ENCODE data around the gene PLEKHN1.
"Not testable (repeated sequence)": the region's sequence is repeated elsewhere in the genome, so short reads cannot be mapped to it uniquely, and the experiment has no call there.

The PLEKHN1 gene

DNA sequence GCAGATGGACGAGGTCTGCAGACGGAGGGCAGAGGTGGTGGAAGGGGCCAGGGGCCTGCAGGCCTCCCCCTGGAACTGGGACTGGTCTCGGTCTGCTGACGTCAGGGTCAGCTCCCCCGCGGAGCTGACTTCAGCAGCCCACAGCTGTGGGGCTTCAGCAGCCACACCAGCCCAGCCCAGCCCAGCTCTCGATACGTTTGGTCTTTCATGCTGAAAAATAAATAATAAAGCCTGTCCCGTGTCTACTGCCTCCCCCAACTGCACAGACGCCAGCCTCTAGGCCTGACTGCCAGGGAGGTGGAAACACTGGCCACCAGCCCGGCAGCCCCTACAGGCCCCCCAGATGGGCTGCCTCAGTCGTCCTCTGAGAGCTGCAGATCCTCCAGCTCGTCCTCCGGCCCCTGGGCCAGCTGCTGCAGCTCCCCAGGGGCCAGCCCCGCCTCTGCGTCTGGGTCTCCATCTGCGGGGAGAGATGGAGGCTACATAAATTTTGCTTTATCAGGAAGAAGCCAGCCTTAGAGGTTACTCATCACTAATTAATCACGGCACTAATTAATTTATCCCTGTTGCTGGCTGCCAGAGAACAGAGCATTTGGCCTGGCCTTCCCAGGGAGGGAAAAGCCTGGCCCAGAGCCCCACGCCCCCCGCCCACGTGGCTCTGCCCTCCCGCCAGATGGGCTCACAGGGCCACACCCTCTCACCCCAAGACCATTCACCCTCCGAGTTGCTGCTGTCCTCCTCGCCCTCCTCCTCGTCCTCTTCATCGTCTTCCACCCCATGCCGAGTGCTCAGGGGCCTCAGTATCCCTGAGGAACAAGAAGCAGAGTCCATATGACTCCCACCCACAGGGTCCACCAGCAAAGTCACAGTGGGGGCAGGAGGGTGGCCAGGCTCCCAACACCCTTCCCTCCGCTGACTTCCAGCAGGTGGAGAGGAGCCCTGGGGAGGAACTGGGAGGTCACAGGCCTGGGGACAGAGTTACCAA lies 21.6 kb upstream of the PLEKHN1 start:
- DNase-seq = no peak

- no peak for DNase-seq
Measured at GRCh38 chr1:945688-946556, 20.4 kb upstream of the PLEKHN1 start.

GRCh38 chr1:946811-947210 lies 19.5 kb upstream of the PLEKHN1 start:
- not testable (repeated sequence) for DNase-seq

DNA sequence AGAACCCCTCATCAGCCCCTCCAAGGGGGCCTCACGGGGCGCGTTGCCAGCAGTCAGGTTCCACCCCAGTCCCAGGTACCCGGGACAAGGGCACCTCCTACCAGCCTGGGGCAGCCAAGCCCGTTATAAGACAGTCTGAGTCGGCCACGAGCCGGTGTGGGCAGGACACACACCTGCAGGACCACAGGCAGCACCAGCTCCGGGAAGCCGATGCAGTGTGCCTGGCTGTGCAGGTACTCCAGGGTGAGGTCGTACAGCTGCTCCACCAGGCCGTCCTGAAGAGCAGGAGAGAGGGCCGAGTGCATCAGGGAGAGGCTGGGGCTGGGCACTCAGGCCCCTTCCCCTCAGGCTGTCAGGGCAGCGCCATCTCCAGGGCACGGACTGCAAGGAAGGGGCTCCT lies 18.3 kb upstream of the PLEKHN1 start:
- DNase-seq = no peak

- no peak for DNase-seq
Measured at GRCh38 chr1:950268-950667, 16.0 kb upstream of the PLEKHN1 start.

- DNase-seq = no peak
Measured at GRCh38 chr1:950881-951280, 15.4 kb upstream of the PLEKHN1 start.

DNA sequence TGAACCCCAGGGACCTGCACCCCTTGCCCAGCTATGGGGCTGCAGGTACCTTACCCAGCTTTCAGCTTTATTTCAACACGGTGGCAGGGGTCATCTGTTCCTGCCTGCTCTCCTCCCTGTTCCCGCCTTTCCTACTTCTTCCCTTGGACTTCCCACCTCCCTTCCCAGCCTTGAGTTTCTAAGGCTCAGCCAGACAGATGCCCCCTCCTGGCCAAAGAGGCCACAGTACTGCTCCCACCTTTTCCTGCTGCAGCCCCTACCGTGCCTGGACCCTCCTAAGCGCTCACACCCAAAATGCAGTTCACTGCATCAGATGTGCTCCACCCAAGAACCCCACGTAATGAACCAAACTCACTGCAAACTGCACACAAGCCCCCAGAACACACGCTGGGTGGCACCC lies 14.9 kb upstream of the PLEKHN1 start:
- DNase-seq = peak; percentile 27

GRCh38 chr1:952201-952600 lies 14.1 kb upstream of the PLEKHN1 start:
- DNase-seq = no peak

- no peak for DNase-seq
Measured at GRCh38 chr1:952603-953002, 13.7 kb upstream of the PLEKHN1 start.

- no peak for DNase-seq
Measured at GRCh38 chr1:953524-954320, 12.6 kb upstream of the PLEKHN1 start.

DNA sequence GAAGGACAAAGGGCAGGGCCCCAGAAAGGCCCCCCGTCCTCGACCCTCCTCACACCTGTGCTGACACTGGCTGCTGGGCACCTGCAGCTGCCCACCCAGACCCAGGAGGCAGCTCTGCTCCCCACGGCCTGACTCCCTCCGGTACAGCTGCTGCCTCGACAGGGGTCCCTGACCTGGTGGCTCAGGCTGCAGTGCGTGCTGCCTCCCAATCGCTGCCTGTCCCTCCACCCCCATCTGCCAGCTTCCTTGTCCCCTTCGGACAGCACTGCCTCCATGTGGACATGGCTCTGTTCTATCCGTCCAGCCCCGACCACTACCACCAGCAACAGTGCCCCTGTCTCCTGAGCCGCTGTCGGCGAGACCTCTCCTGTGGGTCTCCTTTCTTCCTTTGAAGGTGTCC lies 11.4 kb upstream of the PLEKHN1 start:
- no peak for DNase-seq

DNA sequence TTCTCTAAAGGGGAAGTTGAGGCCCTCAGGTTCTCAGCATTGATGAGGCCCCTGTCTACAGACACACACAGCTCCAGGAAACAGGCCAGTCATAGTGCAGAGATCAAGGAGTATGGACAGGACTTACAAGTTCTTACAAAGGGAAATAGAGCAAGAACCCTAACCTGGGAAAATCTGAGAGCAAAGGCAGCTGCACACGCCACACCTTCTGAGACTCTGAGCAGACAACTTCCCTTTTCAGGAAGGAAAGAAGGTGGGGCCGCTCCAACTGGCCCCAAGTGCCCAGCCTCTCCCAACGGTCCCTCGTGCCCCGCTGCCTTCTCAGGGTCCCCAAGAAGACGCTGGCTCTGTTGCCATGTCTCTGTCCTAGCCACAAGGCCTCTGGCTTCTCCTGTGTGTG lies 10.8 kb upstream of the PLEKHN1 start:
- no peak for DNase-seq

DNA sequence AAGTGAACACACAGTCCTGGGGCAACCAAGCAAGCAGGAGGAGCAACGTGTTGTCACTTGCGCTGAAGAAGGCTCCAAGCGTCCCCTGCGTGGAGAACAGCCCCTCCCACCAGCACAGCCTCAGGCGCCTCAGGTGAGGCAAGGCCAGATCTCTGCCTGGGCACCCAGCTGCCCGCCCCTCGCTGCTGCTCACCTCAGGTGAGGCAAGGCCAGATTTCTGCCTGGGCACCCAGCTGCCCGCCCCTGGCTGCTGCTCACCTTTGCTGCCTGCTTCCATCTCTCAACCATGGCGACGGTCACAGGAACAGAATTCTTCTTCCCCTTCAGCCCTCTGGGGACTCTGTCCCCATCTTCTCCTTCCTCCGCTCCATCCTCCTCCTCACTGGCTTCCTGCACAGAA lies 9.6 kb upstream of the PLEKHN1 start:
- no peak for DNase-seq

GRCh38 chr1:958823-959730 lies 7.2 kb upstream of the PLEKHN1 start, which contains the start of gene NOC2L:
NOC2L (minus strand) TSS chr1:959256; CDS start chr1:959240, 16 bp downstream.
- peak; percentile 85 for DNase-seq

- no peak for DNase-seq
Measured at GRCh38 chr1:959731-960362, 6.4 kb upstream of the PLEKHN1 start.

DNA sequence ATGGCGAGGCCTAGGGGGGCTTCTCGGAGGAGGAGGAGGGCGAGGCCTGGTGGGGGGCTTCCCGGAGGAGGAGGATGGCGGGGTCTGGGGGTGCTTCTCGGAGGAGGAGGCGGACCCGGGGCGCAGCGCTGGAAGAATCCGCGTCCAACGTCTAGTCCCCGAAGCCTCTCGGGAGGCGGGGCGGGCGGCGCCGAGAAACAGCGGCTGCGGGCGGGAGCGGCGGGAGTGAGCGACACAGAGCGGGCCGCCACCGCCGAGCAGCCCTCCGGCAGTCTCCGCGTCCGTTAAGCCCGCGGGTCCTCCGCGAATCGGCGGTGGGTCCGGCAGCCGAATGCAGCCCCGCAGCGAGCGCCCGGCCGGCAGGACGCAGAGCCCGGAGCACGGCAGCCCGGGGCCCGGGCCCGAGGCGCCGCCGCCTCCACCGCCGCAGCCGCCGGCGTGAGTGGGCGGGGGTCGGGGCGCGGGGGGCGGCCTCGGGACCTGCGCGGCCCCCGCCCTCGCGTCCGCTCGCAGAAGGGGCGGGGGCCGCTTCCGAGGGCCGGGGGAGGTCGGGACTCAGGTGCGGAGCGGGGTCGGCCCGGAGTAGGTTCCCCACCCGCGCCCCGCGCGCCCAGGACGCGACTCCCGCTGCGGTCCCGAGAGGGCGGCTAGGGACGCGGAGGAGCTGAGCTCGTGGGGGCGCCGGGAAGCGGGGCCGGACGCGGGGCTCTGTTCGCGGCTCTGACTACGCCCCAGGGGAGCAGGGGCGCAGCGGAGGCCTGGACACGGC lies 5.7 kb upstream of the PLEKHN1 start, which contains the start of gene KLHL17:
Gene KLHL17, plus strand, starts transcription at position 222 of the 769 bp plus-strand sequence. Its CDS starts 110 bp downstream, at position 332.
- DNase-seq = peak; percentile 48

- DNase-seq = no peak
Measured at GRCh38 chr1:961132-961669, 5.1 kb upstream of the PLEKHN1 start.

DNA sequence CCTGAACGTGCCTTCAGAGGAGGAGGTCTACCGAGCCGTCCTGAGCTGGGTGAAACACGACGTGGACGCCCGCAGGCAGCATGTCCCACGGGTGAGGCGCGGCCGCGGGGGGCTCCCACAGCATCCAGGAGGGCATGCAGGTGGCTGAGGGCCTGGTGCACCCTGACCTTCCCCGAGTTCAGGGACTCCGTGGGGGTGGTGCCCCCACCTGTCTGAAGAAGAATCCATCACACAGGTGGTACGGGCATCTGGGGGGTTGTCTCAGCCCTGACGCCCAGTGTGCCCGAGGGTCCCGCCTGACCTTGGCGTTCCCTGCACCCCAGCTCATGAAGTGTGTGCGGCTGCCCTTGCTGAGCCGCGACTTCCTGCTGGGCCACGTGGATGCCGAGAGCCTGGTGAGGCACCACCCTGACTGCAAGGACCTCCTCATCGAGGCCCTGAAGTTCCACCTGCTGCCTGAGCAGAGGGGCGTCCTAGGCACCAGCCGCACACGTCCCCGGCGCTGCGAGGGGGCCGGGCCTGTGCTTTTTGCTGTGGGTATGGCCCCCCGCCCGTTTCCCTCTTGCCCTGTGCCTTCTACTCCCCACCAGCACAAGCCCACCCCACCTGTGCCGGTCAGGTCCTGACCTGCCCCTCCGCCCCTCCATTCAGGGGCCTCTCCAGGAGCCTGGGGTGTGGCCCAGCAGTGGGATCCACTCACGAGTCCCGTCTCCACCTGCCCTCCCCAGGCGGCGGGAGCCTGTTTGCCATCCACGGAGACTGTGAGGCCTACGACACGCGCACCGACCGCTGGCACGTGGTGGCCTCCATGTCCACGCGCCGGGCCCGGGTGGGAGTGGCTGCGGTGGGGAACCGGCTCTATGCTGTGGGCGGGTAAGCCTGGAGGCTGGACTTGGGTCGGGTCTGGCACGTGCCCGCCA lies 3.6 kb upstream of the PLEKHN1 start:
- DNase-seq = no peak

- DNase-seq = no peak
Measured at GRCh38 chr1:963301-963651, 3.0 kb upstream of the PLEKHN1 start.

Data from COR-L47 (cell line).